Suppressor macrophage treated with lipopolysaccharide for 4 hours (primary cell): ENCODE data around the gene GJC1.

Experiments used
- DNase-seq: peaks from one replicate; pipeline ENCODE4 v3.0.0-alpha.2; 2020

Gene GJC1

GRCh38 chr17:44775838-44776621 is 54.1 kb downstream of the GJC1 start:
- peak; percentile 15 for DNase-seq

- peak; percentile 97 for DNase-seq
Observed at GRCh38 chr17:44775136-44775837, 54.8 kb downstream of the GJC1 start.

GRCh38 chr17:44774271-44775135 is 55.6 kb downstream of the GJC1 start:
- DNase-seq, result peak; percentile 91

- DNase-seq, result no peak
Observed at GRCh38 chr17:44773140-44773539, 56.9 kb downstream of the GJC1 start.

- no peak for DNase-seq
Observed at GRCh38 chr17:44772308-44773045, 57.6 kb downstream of the GJC1 start.

GRCh38 chr17:44770166-44770925 is 59.7 kb downstream of the GJC1 start:
- DNase-seq, result no peak

GRCh38 chr17:44769647-44770084 is 60.4 kb downstream of the GJC1 start:
- DNase-seq, result no peak

GRCh38 chr17:44769230-44769629 is 60.9 kb downstream of the GJC1 start:
- DNase-seq, result no peak

- no peak for DNase-seq
Observed at GRCh38 chr17:44768505-44769142, 61.5 kb downstream of the GJC1 start.

GRCh38 chr17:44767493-44767892 is 62.6 kb downstream of the GJC1 start:
- no peak for DNase-seq

- DNase-seq, result no peak
Observed at GRCh38 chr17:44766409-44767038, 63.6 kb downstream of the GJC1 start.

- no peak for DNase-seq
Observed at GRCh38 chr17:44765965-44766364, 64.1 kb downstream of the GJC1 start.

GRCh38 chr17:44763170-44763569 is 66.9 kb downstream of the GJC1 start:
- no peak for DNase-seq

GRCh38 chr17:44761932-44762810 is 67.9 kb downstream of the GJC1 start:
- no peak for DNase-seq

GRCh38 chr17:44760474-44761308 is 69.4 kb downstream of the GJC1 start:
- DNase-seq, result no peak

- no peak for DNase-seq
Observed at GRCh38 chr17:44759916-44760243, 70.2 kb downstream of the GJC1 start.

GRCh38 chr17:44759086-44759915 is 70.8 kb downstream of the GJC1 start:
- DNase-seq, result no peak
